Limb (tissue), 2 donors: ENCODE results near the gene TMC5.
"Not testable (repeated sequence)": the region's sequence is repeated elsewhere in the genome, so short reads cannot be mapped to it uniquely, and the experiment has no call there.

Source experiments
- DNase-seq, 2 donors: peaks; one replicate each; pipeline ENCODE4 v3.0.0-alpha.2; 2016; ENCODE audit errors: extremely low spot score in 2 of 2

The TMC5 gene

DNA sequence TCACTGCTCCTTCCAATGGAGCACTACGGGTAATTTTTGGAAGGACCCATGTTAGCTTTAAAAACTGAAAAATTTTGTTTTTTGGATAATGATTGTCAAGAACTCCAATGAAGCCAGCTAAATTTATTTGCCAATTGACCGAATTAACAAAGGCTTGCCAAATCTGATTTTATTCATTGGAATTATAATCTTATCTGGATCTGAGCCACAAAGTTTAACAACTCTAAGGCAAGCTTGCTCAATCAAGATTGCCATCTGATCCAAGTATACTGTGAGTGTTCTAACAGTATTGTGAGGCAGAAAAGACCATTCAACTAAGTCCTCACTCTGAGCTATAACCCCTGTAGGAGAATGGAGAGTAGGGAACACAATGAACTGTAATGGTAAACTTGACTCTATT lies 20.3 kb upstream of the TMC5 start:
- DNase-seq, result not testable (repeated sequence)

DNA sequence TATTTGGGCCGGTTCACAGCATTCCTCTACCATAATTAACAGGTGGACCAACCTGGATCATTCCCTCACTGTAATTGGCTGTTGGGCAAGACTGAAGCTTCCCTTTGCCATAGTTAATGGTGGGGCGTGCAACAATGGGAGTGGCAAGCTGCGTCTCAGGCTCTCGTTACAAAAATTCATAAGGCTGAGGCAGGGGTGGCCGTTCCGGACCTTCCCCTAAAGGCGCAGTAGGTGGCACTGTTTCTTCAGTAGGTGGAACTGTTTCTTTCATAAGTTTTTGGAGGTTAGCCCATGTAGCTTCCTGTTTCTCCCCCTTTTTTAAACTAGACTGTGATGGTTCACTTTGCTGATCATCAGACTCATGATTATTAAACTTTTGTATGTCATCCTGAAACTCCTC lies 17.0 kb upstream of the TMC5 start:
- DNase-seq, result no peak

DNA sequence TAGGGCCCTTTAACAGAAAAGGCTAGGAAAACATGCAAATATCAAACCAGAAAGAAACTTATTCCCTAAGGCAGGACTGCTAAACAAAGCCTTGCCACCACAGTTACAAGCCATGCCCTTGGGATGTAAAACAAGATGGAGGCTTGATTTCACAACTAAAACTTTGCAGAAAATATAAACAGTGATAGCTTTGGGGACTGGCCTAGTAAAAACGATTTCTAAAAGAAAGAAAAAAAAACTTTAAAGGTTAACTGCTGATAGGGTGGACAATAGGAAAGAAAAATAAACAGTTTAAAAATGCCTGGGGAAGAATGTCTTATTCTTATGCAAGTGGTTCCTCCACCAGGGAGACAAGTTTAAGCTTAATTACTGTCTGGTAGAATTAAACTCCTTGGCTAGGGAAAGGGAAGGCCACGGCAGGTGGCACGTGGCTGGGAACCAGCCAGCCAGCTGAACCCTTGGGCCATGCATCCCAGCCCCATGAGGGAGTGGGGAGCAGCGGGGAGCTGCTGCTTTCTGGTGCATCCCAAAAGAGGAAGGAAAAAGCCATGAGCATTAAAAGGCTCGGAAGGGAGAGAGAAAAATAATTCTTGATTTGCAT lies 10.7 kb upstream of the TMC5 start:
- no peak for DNase-seq

DNA sequence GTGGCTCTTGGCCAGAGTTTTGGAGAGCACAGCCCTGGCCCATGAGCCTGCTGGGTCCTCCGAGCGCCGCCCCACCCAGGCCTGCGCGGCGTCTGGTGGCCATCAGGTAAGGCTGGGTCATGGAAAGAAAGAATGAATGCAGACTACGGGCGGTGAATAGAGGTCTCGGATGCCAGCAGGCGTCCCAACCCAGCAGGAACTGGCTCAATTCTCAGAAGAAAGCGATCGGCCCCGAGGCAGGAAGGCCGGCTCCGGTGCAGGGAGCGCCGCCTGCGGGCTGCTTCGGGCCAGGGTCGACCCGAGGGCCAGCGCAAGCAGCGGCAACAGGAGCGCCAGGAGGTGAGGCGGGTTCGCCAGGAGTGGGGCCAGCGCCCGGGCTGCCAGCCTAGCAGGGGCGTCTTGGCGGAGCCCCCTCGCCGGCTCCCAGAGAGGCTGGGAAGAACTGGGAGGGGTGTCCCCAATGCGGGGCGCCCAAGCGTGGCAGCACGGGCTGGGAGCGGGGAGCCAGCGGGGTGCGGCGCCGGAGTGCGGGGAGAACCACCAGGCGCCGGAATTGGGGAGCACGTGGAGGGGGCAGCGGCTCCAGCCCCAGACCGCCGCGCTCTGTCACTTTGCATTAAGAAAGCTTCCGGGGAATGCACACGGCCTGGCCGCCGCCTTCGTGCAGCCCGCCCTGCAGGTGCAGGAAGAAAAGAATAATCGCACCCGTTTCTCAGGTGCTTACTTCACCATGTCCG lies 7.1 kb upstream of the TMC5 start:
- peak in 1 of 2 donors; percentile 48 for DNase-seq

DNA sequence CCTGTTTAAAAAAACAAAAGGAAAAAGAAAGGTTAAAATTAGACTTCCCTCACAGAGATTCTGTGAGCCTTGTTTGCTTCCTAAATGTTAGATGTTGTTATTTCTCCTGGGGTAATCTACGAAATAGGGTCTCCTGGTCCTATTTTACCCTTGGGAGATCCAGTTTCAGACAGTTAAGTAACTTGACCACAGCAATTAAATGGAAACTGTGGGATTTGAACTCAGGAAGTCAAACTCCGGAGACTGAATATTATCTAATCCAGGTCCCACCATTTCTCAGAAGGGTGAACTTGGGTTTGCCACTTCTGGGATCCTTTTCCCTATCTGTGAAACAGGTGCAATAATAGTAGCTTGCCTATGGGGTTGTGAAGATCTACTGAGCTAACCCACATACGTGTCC lies 6.4 kb upstream of the TMC5 start:
- DNase-seq, result no peak

DNA sequence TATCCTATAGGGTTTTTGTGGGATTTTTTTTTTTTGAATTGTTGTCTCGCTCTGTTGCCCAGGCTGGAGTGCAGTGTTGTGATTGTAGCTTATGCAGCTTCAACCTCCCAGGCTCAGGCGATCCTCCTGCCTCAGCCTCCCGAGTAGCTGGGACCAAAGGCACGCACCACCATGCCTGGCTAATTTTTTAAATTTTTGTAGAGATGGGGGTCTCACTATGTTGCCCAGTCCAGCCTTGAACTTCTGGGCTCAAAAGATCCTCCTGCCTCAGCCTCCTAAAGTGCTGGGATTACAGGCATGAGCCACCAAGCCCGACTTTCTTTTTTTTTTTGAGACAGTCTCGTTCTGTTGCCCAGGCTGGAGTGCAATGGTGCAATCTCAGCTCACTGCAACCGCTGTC lies 5.6 kb upstream of the TMC5 start:
- DNase-seq, result not testable (repeated sequence)

DNA sequence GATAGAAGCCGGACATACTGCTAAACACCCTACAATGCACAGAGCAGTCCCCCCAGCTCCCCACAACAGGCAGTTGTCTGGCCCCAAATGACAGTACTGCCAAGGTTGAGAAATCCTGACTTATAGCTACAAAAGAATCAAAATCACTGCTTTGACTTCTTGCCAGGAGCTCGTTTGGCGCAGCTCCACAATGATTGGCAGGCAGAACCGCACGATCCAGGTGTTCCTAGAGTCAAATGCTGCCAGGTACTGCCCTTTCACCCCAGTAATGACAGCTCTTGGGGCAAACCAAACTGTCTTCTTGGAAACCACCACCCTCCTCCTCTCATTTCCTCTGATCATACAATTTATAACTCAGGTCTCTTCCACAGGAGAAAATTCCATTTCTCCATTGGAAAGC lies 2.2 kb upstream of the TMC5 start:
- no peak for DNase-seq

DNA sequence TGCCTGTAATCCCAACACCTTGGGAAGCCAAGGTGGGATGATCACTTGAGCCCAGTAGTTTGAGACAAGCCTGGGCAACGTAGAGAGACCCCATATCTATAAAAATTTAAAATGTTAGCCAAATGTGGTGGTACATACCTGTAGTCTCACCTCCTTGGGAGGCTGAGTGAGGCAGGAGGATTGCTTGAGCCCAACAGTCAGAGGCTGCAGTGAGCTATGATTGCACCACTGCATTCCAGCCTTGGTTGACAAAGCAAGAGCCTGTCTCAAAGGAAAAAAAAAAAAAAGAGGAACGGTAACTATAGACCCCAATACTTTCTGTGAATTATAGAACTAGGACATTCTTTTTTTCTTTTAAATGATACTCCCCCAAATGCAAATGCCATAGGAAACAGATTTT lies 1.8 kb upstream of the TMC5 start:
- no peak for DNase-seq

DNA sequence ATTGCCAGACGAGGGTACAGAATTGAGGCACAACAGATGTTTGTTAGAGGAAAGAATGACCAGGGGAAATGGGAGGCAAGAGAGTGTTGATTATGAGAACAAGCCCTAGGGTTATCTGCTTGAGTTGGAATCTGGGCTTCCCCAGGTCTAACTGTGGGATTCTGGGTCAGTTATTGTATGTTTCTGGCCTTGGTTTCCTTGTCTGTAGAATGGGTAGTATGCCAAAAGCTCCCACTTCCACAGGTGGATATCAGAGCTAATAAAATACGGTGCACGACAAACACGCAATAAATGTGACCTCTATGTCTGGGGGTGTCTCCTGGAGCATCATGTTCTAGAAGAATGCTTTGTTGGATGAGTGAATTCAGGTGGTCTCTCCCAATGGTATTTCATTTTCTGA lies 517 bp downstream of the TMC5 start:
- DNase-seq, result no peak

DNA sequence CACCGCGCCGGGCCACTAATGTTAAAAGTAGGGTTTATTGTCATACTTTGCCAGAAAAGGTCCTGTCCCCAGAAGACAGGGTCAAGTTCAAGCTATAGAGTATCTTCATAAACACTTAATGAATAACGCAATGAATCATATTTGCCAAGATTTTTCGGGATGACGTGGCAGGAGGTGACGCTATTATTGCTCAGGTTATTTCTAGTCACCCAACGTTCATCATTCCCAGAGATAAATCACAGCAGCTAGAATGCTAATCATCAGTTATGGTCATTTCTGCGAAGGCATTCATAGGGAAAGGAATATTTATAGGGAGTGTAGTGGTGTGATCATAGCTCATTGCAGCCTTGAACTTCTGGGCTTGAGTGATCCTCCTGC lies 2.0 kb downstream of the TMC5 start:
- no peak for DNase-seq

DNA sequence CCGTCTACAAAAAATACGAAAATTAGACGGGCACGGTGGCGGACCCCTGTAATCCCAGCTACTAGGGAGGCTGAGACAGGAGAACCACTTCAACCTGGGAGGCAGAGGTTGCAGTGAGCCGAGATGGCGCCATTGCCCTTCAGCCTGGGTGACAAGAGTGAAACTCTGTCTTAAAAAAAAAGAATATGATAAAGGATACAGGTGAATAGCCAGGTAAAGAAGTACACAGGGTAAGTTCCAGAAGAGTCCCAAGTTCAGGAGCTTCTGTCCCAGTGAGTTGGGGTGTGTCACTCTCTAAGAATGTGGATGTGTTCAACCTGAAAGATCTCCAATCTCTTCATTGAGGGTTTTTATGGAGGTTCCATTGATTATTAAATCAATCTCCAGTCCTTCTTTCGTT lies 6.8 kb downstream of the TMC5 start:
- no peak for DNase-seq

DNA sequence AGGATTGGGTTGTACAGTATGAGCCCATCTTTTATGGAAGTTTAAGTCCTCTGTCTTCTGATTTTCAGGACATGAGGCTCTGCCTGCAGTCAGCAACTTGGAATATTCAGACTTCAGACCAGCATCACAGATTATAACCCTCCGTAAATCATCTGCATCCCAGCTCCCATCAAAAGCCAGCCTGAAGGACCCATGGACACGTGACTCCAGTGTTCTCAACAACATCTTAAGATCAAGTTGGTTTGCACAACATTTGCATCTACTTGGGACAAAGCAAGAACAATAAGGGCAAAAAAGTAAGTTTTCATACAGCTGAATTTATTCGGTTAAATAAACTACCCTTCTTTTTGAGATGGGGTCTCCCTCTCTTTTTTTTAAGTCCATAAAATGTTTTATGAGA lies 12.7 kb downstream of the TMC5 start:
- no peak for DNase-seq

DNA sequence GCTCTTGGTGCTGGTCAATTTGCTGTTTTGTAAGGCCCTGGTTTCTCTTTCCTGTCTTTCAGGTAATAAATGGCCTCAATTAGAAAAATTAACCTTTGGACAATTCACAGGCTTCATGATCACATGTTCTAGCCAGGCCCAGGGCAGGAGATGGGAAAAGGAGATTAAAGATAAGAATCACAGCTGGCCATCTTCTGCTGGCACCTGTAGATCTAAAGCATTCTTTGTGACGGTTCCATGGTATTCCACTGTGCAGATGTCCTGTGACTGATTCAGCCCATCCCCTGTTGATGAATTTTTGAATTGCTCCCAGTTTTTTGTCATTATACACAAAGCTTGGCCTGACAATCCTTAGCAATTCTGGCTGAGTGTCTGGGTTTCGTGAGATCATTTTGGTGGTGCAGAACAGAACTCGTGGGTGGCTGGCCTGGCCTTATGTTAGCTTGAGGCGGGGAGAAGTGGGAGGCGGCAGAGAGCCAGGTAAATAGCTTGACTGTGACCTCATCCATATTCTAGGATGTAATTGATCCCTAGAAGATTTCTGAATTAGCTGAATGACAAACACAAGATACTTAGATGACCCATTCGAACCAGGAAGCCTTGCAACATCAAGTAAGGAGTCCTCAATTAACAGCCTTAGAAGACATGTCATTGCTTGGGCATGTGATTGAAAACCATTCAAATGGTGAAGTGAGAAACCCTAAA lies 14.1 kb downstream of the TMC5 start:
- DNase-seq, result no peak

DNA sequence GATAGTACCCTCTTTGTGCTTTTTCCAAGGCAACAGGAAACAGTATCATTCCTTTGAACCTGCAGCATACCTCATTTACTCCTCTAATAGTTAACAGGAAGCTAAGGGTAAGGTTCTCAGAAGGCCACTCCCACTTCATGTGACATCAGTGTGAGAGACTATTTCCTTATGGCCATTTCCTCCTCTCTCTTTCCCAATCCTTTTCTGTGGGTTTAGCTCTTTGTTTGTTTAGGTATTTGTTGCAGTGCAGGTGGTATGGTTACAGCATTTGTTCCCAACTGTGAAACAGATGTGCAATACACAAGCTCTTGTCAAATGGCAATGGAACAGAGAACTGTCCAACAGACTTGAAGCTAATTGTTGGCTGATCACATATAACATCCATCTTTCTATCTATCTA lies 14.7 kb downstream of the TMC5 start:
- no peak for DNase-seq

DNA sequence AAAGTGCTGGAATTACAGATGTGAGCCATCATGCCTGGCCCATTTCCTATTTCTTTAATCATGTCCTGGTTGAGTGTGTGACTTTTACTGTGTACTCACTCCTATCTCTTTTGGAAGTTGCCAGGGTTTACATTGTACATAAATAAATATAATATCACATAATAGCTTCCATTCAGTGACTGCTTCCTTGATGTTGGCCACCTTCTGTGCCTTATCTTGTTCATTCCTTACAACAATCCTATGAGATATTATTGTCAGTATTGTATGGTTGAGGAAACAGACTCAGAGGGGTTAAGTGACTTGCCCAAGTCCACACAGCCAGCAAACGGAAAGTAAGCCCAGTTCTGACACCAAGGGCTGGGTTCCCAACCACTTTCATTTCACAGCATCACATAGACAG lies 16.9 kb downstream of the TMC5 start:
- DNase-seq, result no peak

DNA sequence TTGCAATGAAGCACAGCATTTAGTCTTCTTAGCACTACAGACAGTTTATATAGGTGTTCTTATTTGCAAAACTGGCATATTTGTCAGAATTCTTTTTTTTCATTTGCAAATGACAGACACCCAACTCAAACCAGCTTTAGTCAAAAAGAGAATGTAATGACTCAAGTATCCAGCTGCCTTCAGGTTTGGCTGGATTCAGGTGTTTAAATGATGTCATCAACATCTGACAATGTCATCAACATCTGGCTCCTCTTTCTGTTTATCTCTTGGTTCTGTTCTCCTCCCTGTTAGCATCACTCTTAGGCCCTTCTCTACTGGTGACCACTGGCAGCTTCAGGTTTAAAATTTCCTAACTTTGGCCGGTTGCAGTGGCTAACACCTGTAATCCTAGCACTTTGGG lies 18.9 kb downstream of the TMC5 start:
- no peak for DNase-seq

DNA sequence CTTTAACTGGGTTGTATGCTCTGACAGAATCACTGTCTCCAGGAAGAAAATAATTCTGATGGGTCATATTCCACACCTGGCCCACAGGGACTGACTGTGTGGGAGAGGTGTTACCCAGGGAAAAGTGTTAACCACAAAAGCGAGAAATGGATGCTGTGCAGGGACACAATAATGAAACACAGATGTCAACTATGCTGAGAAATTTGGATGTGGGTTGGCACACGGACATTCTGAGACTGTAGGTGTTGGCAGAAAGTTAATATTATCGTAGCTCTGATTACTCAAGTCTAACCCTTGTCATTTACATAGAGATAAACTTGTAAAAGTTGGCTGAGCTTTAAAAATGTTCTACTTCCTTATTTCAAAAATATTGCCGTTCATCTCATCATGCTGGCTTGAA lies 19.6 kb downstream of the TMC5 start:
- no peak for DNase-seq

DNA sequence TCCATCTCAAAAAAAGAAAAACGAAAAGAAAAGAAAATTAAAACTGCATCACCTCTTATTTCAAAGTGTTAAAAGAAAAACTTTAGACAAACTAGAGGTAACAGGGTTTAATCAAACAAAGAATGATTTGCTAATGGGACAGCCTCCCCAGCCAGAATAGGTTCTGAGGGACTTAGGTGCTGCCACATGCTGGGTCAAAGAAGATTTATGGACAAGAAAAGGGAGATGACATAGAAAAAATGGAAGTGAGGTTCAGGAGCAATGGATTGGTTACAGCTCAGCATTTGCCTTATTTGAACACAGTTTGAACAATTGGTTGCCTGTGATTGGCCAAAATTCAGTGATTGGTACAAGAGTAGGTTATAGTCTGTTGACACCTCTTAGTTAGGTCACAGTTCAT lies 21.1 kb downstream of the TMC5 start:
- DNase-seq, result no peak

DNA sequence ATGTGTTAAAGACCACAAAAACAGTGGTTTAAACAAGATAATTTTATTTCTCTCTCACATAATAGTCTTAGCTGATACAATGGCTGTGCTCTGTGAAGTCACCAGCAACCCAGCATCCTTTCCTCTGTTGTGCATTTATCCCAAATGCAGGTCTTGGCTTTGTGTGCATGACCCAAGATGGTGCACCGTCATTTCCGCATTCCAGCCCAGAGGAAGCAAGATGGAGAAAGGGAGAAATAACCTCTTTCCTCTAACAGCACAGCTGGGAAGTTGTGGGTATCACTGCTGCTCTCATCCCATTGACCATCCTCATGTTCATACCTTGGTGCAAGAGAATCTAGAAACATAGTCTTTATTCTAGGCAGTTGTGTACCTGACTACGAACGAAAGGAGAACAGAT lies 21.8 kb downstream of the TMC5 start:
- no peak for DNase-seq

DNA sequence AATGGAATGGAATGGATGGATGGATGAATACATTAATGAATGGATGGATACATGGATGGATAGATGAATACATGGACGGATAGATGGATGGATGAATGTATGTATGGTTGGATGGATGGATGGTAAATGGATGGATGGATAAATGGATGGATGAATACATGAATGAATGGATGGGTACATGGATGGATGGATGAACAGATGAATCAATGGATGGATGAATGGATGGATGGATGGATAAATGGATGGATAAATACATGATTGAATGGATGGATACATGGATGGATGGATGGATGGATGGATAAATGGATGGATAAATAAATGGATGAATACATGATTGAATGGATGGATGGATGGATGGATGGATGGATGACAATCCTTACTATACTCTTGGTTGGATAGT lies 26.0 kb downstream of the TMC5 start:
- DNase-seq, result no peak

DNA sequence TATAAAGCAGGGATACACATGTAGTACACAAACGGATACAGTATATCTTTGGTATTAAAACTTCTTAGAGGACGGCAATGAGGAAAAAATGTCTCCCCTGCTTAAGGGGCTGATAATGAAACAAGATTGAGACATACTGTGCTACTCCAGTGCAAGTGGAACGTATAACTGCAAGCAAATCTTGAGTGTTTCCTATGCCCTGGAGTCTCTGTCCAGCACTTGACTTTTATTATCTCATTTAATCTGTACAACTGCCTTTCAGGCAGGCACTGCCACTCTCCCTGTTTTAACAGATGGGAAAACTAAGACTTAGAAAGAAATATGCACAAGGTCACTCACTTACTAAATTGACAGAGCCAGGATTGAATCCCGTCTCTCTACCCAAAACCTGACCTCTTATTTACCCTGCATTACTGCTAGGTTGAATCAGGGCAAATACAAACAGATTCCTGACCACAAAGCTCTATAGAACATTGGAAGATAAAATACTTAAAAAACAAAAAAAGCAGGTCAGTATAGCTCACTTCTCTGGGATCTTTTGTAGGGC lies 28.7 kb downstream of the TMC5 start:
- DNase-seq, result no peak

DNA sequence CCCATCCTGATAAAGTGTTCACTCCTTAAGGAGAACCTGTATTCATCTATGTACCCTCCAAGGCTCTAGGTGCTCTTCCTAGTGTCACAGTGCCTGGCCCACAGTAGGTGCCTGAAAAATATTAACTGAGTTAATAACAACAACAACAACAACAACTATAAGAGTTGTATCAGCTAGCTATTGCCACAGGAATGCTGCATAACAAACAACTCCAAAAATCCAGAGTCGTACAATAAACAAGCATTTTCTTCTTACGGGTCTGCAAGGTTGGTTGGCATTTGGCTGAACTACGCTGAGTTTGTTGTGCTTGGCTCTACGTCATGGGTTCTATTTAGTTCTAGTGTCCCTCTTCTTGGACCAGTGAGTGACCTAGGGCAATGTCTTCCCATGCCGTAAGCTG lies 29.2 kb downstream of the TMC5 start:
- no peak for DNase-seq

DNA sequence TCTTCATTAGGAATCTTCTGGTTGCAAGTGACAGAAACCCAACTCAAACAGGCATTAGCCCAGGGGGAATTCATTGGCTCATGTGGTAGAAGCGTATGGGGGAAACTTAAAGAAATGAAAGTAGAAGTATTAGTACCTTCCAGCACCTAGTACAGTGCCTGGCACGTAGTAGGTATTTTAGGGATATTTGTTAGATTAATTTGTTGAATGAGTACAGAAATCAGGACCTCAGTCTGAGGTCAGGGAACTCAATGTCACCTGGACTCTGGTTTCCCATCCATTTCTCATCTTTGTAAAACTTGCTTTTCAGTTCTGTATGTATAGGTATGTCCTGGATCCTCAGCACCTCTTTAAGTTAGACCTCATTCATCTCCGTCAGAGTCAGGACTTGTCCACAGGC lies 32.5 kb downstream of the TMC5 start:
- no peak for DNase-seq
